K562 (cell line): ENCODE results near the gene AMMECR1L. TPM values are rescaled to one million over a fixed set of nuclear protein-coding genes. Genes with fewer than 3 reads are reported as not detected.

ENCODE experiments used
- ATAC-seq: fragments of 200-7000 bp; cut with Tn5 transposase; 3 replicates; pipeline ENCODE4 v1.9.1; 2020; ENCODE audit warnings: moderate library complexity
- BruUV-seq: library from RNA; stranded (reverse); fragments of 400-500 nt; replicated peaks from 2 replicates; lab custom pipeline; 2021; lab: Mats Ljungman, UMichigan
- CTCF ChIA-PET: fragments of 300-600 bp; formaldehyde crosslinking; extraction: SDS; loops from one replicate; lab custom pipeline; 2021; ENCODE audit warnings: low intra/inter-chr PET ratio; lab: Yijun Ruan, JAX
- POLR2A ChIA-PET: fragments of 300-600, 350-650 bp; sonication (Branson Sonifier 250); formaldehyde crosslinking; extraction: SDS; loops from one replicate; lab custom pipeline; 2021; ENCODE audit warnings: antibody characterized with exemption, inconsistent platforms; lab: Yijun Ruan, JAX
- DNase-seq, 4 experiments: peaks; one replicate each; pipeline versions ENCODE4 v3.0.0 to v3.0.0-alpha.2; 2011 to 2018; ENCODE audit warnings: low spot score in 3 of 4, mixed read lengths in 3 of 4; ENCODE audit errors: extremely low read depth in 1 of 4
- FAIRE-seq: peaks from 2 replicates; lab custom pipeline; 2011; peaks lifted over from hg19 to GRCh38; lab: Jason Lieb, UNC
- H2AFZ ChIP-seq: 2 replicates; pipeline ENCODE4 v1.6.0; 2011; ENCODE audit warnings: low read depth, low read length, control low read depth, inconsistent platforms
- H3K27ac ChIP-seq: fragments of 200-600 bp; 3 replicates; pipeline ENCODE4 v1.8.0; 2011; ENCODE audit warnings: low read depth, mild to moderate bottlenecking, control low read depth, inconsistent platforms, low read length, moderate library complexity, mixed read lengths; ENCODE audit errors: extremely low read depth
- H3K27me3 ChIP-seq, 2 experiments: fragments of 300-600 bp in 1 of 2; 2 replicates in 1 of 2; 3 replicates in 1 of 2; pipeline versions ENCODE4 v1.6.0 to v1.8.0; 2011; ENCODE audit warnings: inconsistent platforms in 2 of 2, low read length in 2 of 2, mild to moderate bottlenecking in 1 of 2, mixed read lengths in 1 of 2, moderate library complexity in 1 of 2; ENCODE audit not compliant: control insufficient read depth in 2 of 2, insufficient read depth in 2 of 2
- H3K36me3 ChIP-seq: fragments of 300-600 bp; 3 replicates; pipeline ENCODE4 v1.8.0; 2011; ENCODE audit warnings: mild to moderate bottlenecking, low read length, inconsistent platforms; ENCODE audit not compliant: control insufficient read depth, insufficient read depth
- H3K4me1 ChIP-seq, 2 experiments: fragments of 200-600 bp in 1 of 2; replicated peaks in 1 of 2; 2 replicates in 1 of 2; 3 replicates in 1 of 2; pipeline versions ENCODE4 v1.5.1 to v1.8.0; 2011; ENCODE audit warnings: inconsistent platforms in 2 of 2, low read length in 2 of 2, mild to moderate bottlenecking in 1 of 2, mixed read lengths in 1 of 2, moderate library complexity in 1 of 2; ENCODE audit not compliant: control insufficient read depth in 2 of 2, insufficient read depth in 2 of 2
- H3K4me2 ChIP-seq: 2 replicates; pipeline ENCODE4 v1.6.1; 2011; ENCODE audit warnings: low read length, control low read depth, inconsistent platforms, mixed read lengths; ENCODE audit not compliant: insufficient read depth
- H3K4me3 ChIP-seq: fragments of 200-600 bp; sonication (generic), shearing (Covaris generic); 2 replicates; pipeline ENCODE4 v1.5.1; 2016; ENCODE audit warnings: control low read depth, inconsistent platforms
- H3K79me2 ChIP-seq: fragments of 200-600 bp; 3 replicates; pipeline ENCODE4 v1.8.0; 2011; ENCODE audit warnings: low read length, inconsistent platforms; ENCODE audit not compliant: control insufficient read depth, insufficient read depth
- H3K9ac ChIP-seq, 2 experiments: 2 replicates each; pipeline versions ENCODE4 v1.6.0 to v1.6.1; 2011; ENCODE audit warnings: low read depth in 2 of 2, low read length in 2 of 2, control low read depth in 1 of 2, inconsistent platforms in 1 of 2, mild to moderate bottlenecking in 1 of 2, mixed read lengths in 1 of 2; ENCODE audit not compliant: insufficient read depth in 1 of 2
- H3K9me1 ChIP-seq: one replicate; pipeline ENCODE4 v1.6.0; 2011; ENCODE audit warnings: inconsistent platforms, mild to moderate bottlenecking, low read length, moderate library complexity; ENCODE audit not compliant: control insufficient read depth, insufficient read depth
- H3K9me3 ChIP-seq: replicated peaks from 2 replicates; pipeline ENCODE4 v1.5.1; 2011; ENCODE audit warnings: low read depth, low read length, inconsistent platforms; ENCODE audit not compliant: control insufficient read depth, insufficient read depth
- H4K20me1 ChIP-seq: replicated peaks from 2 replicates; pipeline ENCODE4 v1.6.1; 2011; ENCODE audit warnings: low read length, inconsistent platforms, mixed read lengths; ENCODE audit not compliant: control insufficient read depth, insufficient read depth
- ARNT ChIP-seq, 2 experiments: fragments of 450-650 bp; IDR thresholded peaks; 2 replicates each; pipeline ENCODE4 v1.6.1; 2016; ENCODE audit warnings: mild to moderate bottlenecking in 1 of 2
- E2F4 ChIP-seq: sonication (generic); formaldehyde crosslinking; IDR thresholded peaks from 2 replicates; pipeline ENCODE4 v1.8.0; 2022; ENCODE audit warnings: mild to moderate bottlenecking, low read depth, missing genetic modification reagents
- HDAC8 ChIP-seq: fragments of 450-650 bp; IDR thresholded peaks from 2 replicates; pipeline ENCODE4 v1.6.1; 2016; ENCODE audit warnings: mild to moderate bottlenecking, missing genetic modification characterization, moderate library complexity, missing compliant biosample characterization
- HINFP ChIP-seq: fragments of 450-650 bp; conservative IDR thresholded peaks from 2 replicates; pipeline ENCODE4 v1.6.1; 2016; ENCODE audit warnings: missing genetic modification characterization, low read depth, mild to moderate bottlenecking, control low read depth, missing compliant biosample characterization
- MCM2 ChIP-seq: fragments of 450-650 bp; IDR thresholded peaks from 2 replicates; pipeline ENCODE4 v1.6.1; 2017; ENCODE audit warnings: low read depth, mild to moderate bottlenecking
- NCOR1 ChIP-seq: fragments of 450-650 bp; IDR thresholded peaks from 2 replicates; pipeline ENCODE4 v1.6.1; 2016; ENCODE audit warnings: mild to moderate bottlenecking, moderate library complexity
- NFE2 ChIP-seq: IDR thresholded peaks from 2 replicates; pipeline ENCODE4 v1.6.1; 2014; ENCODE audit warnings: antibody characterized with exemption, low read depth
- NFIC ChIP-seq: fragments of 450-650 bp; IDR thresholded peaks from 2 replicates; pipeline ENCODE4 v1.6.1; 2017; ENCODE audit warnings: mild to moderate bottlenecking, inconsistent platforms
- SMARCB1 ChIP-seq: IDR thresholded peaks from 2 replicates; pipeline ENCODE4 v1.6.1; 2011; ENCODE audit warnings: improper control_type of control experiment, low read depth; ENCODE audit not compliant: insufficient read length
- SRSF7 ChIP-seq: fragments of 200-400 bp; formaldehyde crosslinking; optimal IDR thresholded peaks from 2 replicates; pipeline ENCODE3; 2017; ENCODE audit warnings: mild to moderate bottlenecking, low read depth, low read length
- ZHX1 ChIP-seq: fragments of 150-350 bp; conservative IDR thresholded peaks from 2 replicates; pipeline ENCODE4 v1.6.1; 2014; ENCODE audit warnings: low read length
- WGBS: fragments of 100-300 bp; shearing (Covaris generic); methylation state at CpG from one replicate; pipeline ENCODE4 v1.1.6; 2016; ENCODE audit warnings: low coverage, mixed read lengths; ENCODE audit not compliant: insufficient coverage; ENCODE audit errors: missing lambda C conversion rate; 5-methylcytosine and 5-hydroxymethylcytosine counted together
- in situ Hi-C: fragments of 300-500 bp; cut with MboI; formaldehyde crosslinking; loops from 4 replicates; pipeline ENCODE4 v1.15.0; 2018; ENCODE audit warnings: inconsistent platforms, mixed read lengths
- intact Hi-C: fragments of 100-400 bp; cut with micrococcal nuclease; formaldehyde crosslinking; loops from 2 replicates; pipeline ENCODE4 v1.14.2; 2022
- polyA plus RNA-seq, 8 experiments: library from polyadenylated mRNA; depleted of rRNA in 4 of 8; stranded (reverse) in 5 of 8; unstranded in 3 of 8; fragments of >200 nt; fragmentation: Nextera tagmentation in 2 of 8; fragmentation: Illumina TruSeq in 1 of 8; extraction: Ambion mirVana in 2 of 8; extraction: Trizol in 1 of 8; gene quantifications; 2 replicates each; pipeline versions ENCODE4 v1.2.1 to v1.2.3, GENCODE V29; 2011 to 2014; ENCODE audit warnings: inconsistent platforms in 1 of 8, missing spikeins in 1 of 8
- total RNA-seq, 7 experiments: library from RNA; depleted of rRNA in 6 of 7; stranded (reverse); fragments of >200 nt in 6 of 7; fragmentation: Illumina TruSeq in 2 of 7; extraction: Trizol in 2 of 7; gene quantifications; 2 replicates each; pipeline versions ENCODE4 v1.2.1 to v1.2.3, GENCODE V29; 2011 to 2021; ENCODE audit warnings: low replicate concordance in 1 of 7

AMMECR1L gene
- total and polyA plus RNA-seq, 9 of the 15 experiments (the other 6 are each of a cell fraction or from before 2014, with no cell fraction given): 3.7 to 15.3 (median 9.1) TPM

- H3K4me3 ChIP-seq: peak overlapping the region; percentile 51; the same call in 1 of the 2 replicates
- H3K27me3 ChIP-seq: no peaks in the 10 kb centered on the region
- H2AFZ ChIP-seq: peak overlapping the region; percentile 18; the same call in 1 of the 2 replicates
- H3K27ac ChIP-seq: no peak overlapping the region; the same call in 1 of the 3 replicates
- ATAC-seq (no peak), DNase-seq (peak in 1 of 4 experiments; percentile 24), FAIRE-seq (no peak)
- WGBS: 24% methylated on average over 8 of the region's 8 CpGs
- ChIA-PET POLR2A (interaction anchor here (1.0 to 1.4 kb wide), 2 partner anchors 11 to 14 kb away, joined by 4 read pairs; no protein-coding TSS in a partner anchor), CTCF (no interaction called here)
- peak overlapping the region; percentile 71 for H3K4me2 ChIP-seq
- in situ Hi-C loops: no loop called here
- peaks cover 21% of the 10 kb centered on the region; the same call in 2 of the 3 replicates for H3K36me3 ChIP-seq
- H3K79me2 ChIP-seq: peaks cover 36% of the 10 kb centered on the region
- intact Hi-C loops: no loop called here
- no peaks in the 10 kb centered on the region for H3K9me3 ChIP-seq
- no peaks in the 10 kb centered on the region; the same call in 1 of the 2 replicates for H4K20me1 ChIP-seq
- H3K9me1 ChIP-seq: no peaks in the 10 kb centered on the region
- no TSS peak for BruUV-seq
- TF ChIP-seq SRSF7 (no peak), NCOR1 (no peak), MCM2 (no peak), ZHX1 (no peak), SMARCB1 (no peak), NFE2 (no peak), E2F4 (CRISPR knock-in tag) (no peak), ARNT (IDR thresholded peaks at IDR 0.05) (peak in 1 of 2 experiments; percentile 64; a peak in 1 of 4 replicates), HINFP (tag) (no peak), NFIC (peak; percentile 40; the same call in 1 of the 2 replicates), HDAC8 (tag) (no peak)
- H3K9ac ChIP-seq: peak overlapping the region in 1 of 2 experiments; percentile 45; a peak in 2 of 4 replicates
- H3K4me1 ChIP-seq: peaks cover 6 to 13% of the 10 kb centered on the region in 2 experiments; a peak in 3 of 5 replicates
Measured at GRCh38 chr2:127887082-127887775, 1.5 kb upstream of the AMMECR1L start.
